GM21390 (cell line): ENCODE data around the gene CTBP2.

Experiments
- ATAC-seq: cut with Tn5 transposase; IDR thresholded peaks from one replicate; pipeline ENCODE4 v1.9.1; 2021; ENCODE audit not compliant: unreplicated experiment

The CTBP2 gene

DNA sequence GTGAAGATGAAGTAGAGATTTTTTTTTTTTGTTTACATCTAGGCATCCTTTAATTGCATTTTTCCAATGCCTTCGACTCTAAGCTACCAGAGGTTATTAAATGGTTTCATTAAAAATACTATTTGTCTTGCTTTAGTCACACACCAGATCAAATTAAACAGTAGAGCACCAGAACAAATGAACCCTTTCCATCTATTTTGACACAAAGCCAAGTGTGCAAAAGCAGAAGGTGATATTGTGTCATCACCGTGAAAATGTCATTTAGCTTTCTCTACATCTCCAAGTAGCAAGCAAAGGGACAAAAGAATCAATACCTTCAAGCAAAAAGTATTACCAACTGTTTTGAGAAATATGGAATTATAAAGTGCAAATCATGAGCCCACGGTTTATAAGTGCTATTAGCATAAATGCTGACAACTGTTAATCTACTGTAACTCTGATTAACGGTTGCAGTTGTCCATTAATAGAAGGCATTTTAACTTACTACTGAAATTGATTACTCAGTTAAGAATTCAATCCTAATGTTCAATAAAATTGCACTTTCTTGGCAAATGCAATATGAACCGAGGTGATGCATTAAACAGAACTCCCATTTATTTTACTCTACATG lies 49.1 kb downstream of the CTBP2 start:
- no peak for ATAC-seq

DNA sequence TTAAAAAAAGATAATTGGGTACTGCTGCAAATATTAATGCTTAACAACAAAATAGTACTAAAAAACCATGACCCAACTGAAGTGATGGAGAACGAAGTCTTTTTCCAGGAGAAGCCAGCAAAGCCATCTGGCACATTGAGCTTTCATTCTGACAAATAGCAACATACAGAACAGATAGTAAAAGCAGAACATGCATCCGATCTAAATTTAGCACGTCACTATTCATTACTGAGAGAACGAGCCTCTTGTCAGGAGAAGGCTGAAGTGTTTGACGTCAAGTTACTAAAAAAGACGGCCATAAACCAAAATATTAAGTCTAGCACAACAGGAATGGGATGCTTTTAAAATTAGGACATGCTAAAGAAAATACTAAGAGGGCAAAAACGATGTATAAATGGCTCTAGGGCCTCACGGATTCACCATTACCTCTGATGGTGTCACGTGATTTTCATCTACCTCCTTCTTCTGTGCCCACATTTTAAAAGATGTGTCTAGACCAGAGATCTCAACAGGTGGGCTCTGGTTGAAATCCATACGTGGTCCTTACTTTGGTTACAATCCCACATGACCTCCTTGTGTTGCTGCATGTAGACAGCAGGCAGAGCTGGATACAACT lies 52.3 kb downstream of the CTBP2 start:
- no peak for ATAC-seq

DNA sequence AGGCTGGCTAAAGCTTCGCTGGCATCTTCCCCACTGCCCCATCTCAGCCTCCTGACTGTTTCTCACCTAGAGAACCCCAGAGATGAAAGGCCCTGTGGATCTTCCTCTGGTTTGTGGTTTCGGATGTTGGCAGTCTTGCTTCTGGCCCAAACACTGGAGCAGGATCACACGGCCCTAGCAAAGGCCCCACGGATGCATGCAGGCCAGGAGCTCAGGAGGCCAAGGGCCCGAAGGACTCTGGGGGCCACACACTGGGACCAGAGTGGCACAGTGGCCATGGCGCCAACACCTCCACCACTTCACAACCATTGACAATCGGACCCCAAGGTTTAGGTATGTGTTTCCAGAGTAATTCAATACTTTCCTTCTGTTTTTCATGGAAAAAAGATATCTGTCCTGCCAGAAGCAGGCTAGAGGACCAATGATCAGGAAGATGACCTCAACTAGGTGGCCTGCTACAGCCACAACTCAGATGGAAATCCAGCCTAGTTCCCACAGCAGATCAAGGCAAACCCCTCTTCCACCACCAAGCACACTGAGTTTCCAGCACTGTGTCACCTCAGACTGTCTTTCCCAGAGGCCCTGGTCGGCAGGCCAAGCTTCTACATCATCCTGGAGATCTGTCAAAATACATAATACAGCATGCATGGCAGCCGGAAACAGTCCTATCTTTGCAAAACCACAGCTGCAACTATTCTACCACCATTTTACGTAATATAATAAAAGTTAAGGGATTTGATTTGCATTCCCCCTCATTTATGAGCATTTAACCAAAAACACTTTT lies 53.0 kb downstream of the CTBP2 start:
- ATAC-seq = no peak

DNA sequence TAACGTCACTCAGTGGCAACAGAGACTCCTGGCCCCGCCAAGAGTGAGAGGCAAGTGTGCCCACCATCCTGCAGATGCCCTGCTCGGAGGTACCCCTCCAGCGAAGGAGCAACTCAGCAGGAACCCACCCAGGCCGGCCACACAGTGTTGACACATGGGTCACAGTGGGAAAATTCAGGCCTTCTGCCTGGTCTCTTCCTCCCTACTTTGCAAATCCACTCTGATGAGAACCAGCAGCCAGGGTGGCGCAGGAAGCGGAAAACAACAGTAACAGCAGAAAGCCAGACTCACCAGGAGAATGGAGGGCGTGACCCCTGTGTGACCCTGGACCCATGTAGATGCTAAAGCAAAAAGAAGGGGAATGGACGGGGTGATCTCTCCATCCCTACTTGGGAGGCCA lies 53.8 kb downstream of the CTBP2 start:
- ATAC-seq = no peak

DNA sequence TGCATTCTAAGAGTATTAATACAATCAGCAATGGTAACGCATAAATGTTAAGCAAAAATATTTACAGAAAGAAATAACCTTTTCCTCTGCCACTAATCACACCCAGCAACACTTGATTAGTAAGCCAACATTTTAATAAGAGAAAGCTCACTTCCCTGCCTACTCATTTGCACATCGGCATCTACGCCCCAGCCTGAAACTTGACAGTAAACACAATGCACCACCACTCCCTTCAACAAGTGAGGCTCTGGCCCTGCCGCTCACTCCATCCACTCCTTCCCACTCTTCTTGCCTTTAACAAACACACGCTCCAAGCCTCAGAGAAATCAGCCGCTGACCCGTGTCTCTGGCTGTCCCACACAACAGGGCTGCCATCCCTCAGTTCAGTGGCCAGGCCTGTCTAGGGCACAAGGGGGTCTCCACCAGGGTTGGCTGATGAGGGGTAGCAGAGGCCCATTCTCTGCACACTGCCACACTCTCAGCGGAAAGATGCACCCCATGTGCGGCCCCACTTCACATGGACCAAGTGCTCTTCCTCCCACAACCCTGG lies 54.6 kb downstream of the CTBP2 start:
- no peak for ATAC-seq

DNA sequence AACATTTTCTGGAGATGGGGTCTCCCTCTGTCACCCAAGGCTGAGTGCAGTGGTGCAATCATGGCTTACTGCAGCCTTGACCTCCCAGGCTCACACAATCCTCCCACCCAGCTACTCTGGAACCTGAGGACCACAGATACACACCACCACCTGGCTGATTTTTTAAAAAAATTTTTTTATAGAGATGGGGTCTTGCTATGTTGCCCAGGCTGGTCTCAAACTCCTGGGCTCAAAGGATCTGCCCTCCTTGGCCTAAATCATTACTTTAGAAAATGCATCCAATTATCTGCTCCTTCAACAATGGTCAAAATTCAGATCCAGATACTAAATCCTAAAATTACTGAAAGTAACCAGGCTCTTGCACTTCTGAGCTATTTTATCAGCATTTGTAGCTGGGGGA lies 55.2 kb downstream of the CTBP2 start:
- ATAC-seq = no peak

DNA sequence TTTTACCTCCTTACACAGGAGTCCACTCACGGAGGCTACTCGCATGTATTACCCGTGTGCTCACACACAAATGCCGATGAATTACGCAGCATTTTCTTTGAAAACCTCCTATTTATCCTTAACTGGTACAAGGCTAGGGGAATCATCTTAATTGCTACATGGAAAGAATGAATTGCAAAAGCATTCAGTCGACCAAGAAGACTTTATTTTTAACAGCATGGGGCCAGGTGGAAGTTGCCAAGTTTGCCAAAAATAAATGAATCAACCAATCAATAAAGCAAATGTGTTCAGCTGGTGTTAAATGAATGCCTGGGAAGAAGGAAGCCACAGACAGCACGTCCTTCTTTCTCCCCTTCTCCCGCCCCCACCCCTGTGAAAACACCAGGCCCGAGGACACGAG lies 55.8 kb downstream of the CTBP2 start:
- no peak for ATAC-seq

DNA sequence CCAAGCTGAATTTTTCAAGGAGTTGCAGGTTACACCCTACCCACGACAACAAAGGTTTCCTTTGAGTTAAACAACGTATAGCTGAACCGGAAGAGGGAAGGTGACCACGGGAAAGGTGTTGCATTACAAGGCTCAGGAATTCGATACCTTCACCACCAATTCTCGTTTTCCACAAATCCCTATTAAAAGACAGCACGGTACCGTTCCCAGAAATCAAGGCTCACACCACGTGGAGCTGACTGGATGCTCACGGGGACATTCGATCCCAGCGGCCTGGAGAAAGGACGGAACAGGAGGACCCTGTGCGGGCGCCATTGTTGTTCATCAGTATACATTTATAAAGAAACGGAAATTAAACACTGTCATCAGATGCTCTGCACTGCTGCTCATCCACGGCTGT lies 56.4 kb downstream of the CTBP2 start:
- no peak for ATAC-seq

DNA sequence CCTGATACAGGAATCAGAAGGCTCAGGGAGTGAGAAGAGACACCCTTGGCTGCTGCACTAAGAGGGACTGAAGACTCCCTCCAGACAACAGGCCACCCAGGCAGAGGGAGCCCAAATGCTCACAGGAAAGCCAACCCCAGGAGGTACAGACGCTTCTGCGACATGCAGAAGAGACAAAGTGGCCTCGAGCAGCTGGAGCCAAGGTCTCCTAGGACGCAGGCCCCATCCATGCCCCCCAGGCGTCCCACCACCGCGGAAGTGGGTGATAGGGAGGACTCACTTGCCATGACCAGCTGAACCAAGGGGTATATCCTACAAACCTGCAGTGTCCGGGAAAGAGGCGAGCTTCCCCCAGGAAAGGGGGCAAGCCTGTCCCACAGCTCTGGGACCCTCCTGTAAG lies 56.9 kb downstream of the CTBP2 start:
- ATAC-seq = no peak

DNA sequence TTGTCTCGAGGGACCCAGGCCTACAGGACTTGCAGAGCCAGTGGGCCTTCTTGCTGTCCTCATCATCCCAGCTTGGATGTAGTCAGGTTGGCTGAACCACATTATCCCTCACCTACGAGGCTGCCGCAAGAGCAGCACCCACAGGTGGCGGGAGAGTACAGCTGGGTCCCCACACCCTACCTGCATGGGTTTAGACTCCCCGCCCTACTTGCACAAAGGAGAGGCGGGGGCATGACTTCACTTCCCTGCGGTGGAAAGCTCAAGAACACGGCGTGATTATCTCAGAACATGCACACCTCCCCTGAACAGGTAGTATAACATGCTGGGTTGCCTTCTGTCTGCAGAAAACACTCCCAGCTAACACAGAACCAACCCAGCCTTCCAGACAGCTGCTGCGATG lies 57.5 kb downstream of the CTBP2 start:
- ATAC-seq = no peak

DNA sequence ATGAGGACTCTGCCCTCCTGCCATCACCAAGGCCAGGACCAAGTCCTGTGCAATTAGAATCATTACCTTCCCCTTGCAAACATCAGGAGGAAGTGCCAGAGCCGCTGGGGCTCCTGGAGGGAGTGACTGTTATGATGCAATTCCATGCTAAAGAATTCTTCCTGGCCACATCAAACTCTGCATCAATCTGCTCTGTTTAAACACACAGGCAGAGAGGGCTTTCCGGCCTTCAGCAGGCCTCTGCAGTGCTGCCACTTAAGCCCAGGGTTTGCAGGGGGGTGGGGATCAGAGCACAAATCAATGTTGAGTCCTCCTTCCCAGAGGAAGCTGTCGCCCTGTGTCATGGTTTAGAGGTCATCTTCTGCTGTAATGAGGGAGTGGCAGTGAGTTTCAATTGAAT lies 58.1 kb downstream of the CTBP2 start:
- ATAC-seq = no peak

DNA sequence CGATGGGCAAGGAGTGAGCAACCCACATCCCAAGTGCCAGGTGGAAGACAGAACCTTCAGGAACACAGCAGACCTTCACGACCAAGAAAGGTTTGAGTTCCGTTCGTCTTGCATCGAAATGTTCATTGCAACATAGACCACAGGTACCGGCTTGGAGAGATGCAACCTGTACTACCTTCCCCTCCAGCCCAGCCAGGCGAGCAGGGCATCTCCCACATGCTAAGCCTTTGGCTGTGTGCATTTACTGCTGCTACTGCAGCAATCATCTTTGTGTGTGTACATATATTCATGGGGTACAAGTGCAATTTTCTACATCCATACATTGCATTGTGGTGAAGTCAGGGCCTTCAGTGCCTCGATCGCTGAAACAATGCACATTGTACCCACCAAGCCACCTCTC lies 58.8 kb downstream of the CTBP2 start:
- ATAC-seq = no peak

DNA sequence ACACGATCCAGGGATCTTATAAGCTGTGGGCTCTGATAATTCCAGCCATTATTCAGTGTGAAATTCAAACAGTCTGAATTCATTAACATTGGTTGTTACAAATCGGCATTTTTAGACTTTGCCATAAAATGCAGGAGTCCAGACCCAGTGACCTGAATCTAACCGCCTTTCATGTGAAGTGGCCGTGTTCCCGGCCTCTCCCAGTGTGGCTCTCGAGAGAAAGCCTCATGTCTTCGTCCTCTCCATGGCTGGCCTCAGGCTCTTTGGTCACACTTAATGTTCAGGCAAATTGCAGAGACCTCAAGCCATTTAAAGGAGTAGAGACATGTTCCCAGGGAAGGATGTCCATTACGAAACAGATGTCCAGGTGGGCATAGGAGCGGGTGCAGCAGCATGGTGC lies 59.3 kb downstream of the CTBP2 start:
- no peak for ATAC-seq

DNA sequence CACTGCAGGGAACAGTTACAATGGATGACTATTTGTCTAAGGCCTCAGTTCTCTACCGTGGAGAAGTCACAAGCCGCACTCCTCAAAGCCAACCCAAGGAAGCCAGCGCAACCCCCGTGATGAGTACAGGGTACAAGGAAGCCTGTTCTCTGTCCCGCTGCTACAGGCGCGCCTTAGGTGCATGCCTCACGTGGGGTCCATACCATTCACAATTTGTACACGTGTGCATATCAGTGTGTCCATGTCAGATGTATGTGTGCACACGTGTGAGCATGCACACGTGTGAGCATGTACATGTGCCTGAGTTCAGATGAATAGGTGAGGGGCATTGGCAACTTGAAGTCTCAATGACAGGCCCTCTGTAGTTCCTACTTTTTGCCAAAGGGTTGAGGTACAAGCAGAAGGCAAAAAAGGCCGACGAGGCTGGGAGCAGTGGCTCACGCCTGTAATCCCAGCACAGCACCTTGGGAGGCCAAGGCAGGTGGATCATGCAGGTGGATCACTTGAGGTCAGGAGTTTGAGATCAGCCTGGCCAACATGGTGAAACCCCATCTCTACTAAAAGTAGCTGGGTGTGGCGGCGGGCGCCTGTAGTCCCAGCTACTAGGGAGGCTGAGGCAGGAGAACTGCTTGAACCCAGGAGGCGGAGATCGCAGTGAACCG lies 62.8 kb downstream of the CTBP2 start:
- no peak for ATAC-seq

DNA sequence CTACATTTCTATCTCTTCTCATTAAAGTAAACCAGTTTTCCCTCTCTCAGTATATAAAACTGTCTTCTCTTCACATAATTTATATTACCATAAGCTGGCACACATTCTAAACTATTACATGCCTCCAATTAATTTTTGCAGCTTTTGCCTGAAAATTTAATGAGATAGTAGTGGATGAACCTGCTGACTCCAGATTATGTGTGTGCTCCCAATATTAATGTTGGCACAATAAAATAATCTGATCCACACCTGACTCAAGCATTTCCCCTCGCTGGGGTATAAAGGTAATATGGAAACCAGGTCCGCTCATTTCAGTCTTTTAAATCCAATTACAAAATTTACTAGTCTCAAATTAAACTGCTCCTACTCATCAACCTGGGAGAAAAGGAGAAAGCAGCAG lies 63.4 kb downstream of the CTBP2 start:
- no peak for ATAC-seq

DNA sequence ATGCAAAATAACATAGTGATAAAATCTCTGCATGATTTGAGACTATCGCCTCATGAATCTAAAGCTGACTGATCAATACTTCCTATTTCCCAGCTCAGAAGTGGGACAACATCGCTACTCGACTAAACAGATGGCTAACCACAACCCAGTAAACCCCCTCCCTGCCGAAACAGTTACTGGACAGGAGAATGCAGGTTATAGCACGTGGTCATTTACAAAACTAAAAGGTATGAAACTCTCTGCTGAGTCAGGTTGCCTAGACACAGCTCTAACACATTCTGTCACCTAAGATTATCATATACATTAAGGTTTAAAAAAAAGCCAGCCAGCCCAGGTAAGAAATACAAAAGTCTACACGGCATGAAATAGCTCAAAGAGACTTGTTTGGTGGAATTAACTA lies 64.0 kb downstream of the CTBP2 start:
- no peak for ATAC-seq

DNA sequence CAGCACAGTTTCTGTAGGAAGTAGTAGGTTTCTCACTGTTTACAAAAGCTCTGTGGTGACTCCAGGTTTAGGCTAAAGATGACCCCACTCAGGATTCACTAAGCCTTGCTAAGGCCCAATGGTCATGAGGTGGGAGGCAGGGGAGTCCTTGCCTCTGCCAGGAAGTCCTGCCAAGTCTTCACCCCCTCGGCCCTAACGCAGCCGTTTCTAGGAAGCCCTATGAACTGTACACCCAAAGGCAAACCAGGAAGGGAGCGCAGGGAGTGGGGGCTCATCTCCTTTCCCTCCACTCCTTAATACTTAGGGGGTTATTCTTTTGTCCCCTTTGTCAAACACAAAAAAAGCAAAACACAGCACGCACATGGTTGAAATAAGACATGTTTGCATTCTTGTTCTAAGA lies 64.6 kb downstream of the CTBP2 start:
- ATAC-seq = no peak

DNA sequence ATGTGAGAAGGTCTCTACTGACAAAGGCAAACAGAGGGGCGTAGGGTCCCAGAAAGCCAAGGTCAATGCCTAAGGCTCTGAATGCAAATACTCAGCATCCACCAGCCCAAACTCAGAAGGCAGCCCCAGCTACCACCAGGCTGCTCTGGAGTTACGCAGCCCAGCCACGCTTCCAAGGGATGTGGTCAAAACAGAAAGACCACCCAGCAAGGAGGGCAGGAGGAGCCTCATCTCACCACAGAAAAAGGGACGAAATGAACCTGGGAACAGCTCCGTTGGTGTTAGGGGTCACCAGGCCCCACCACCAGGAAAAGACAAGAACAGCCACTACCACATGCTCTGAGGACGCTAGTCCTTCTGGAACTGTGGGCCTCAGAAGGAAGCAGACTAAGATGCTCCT lies 65.1 kb downstream of the CTBP2 start:
- no peak for ATAC-seq

DNA sequence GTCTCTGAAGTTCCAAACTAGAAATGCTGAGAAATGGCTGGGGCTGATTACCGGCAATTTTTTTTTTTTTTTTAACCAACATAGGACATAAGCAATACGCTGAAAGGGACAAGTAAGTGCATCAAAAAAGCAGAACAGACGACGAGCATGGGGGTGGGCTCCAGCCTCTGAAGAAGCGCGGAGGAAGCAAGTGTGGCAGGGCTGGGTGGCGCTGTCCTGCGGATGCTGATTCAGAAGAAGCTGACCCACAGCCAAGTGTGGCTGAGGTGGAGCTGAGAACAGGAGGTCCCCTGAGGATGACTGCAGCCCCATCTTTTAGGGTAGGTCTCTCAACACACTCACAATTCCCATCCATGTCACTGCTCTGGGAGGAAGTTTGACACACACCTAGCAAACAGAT lies 65.6 kb downstream of the CTBP2 start:
- ATAC-seq = no peak

DNA sequence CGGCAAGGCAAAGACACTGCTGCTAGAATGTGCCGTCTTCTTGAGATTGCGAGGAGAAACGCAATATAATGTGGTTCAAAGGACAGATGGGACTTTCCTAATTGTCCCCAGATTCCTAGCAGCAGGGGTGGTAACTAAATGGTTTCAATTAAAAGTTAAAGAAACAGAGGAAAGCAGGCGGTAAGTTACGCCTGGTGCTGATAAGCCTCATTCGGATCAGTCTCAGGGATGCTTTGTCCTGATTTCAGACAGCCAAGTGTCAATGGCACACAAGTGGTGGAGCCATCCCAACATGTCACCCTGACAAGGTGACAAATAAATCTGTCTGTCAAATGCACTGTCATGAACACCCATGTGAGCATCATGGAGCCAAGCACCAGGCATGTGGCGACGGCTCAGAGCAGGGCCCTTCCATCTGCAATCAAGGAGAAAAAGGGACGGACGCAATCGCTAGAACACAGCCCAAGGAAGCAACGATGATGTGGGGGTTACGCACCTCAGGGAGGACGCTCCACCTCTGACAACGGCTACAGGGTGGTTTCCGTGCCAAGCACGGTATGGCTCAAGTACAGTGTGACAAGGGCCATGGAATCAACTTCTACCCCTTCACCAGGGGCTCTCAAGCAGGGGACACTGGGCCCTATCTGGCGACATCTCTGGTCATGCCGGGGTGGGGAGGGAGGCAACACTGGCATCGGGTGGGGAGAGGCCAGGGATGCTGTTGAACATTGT lies 66.2 kb downstream of the CTBP2 start:
- no peak for ATAC-seq
